ENCODE results near the gene NPC2. TPM values are rescaled to one million over a fixed set of nuclear protein-coding genes. Genes with fewer than 3 reads are reported as not detected.

NPC2 gene
- total and polyA plus RNA-seq, 9 of the 15 experiments (the other 6 are each of a cell fraction or from before 2014, with no cell fraction given): 16.6 to 74.1 (median 32.6) TPM

- ATAC-seq: no peak
- no peak overlapping the region for H3K9ac ChIP-seq (ENCODE audit: insufficient read depth in 1 of 2, low read depth in 2 of 2, low read length in 2 of 2)
- no peak overlapping the region for H3K4me3 ChIP-seq
- H4K20me1 ChIP-seq (replicated peaks; ENCODE audit: control insufficient read depth, insufficient read depth, low read length): no peaks in the 10 kb centered on the region
- no peaks in the 10 kb centered on the region for H3K36me3 ChIP-seq (ENCODE audit: control insufficient read depth, insufficient read depth, low read length)
- no peaks in the 10 kb centered on the region for H3K79me2 ChIP-seq (ENCODE audit: control insufficient read depth, insufficient read depth, low read length)
- H3K4me1 ChIP-seq (replicated peaks in 1 of 2; ENCODE audit: control insufficient read depth in 2 of 2, insufficient read depth in 2 of 2, low read length in 2 of 2): no peaks in the 10 kb centered on the region
- in situ Hi-C loops (cut with MboI): no loop called here
- no peaks in the 10 kb centered on the region for H3K9me1 ChIP-seq (ENCODE audit: control insufficient read depth, insufficient read depth, low read length)
- intact Hi-C loops (cut with micrococcal nuclease): no loop called here
- BruUV-seq (replicated peaks): no TSS peak
- DNase-seq (ENCODE audit: extremely low read depth in 1 of 4, low spot score in 3 of 4): no peak
- no peaks in the 10 kb centered on the region for H3K9me3 ChIP-seq (replicated peaks; ENCODE audit: control insufficient read depth, insufficient read depth, low read depth, low read length)
- TF ChIP-seq TCFL5 (CRISPR knock-in tag; conservative IDR thresholded peaks at IDR 0.05) (no peak), FIP1L1 (IDR thresholded peaks at IDR 0.05; ENCODE audit: low read depth, low read length, poor library complexity, severe bottlenecking) (no peak), GABPB2 (CRISPR knock-in tag; conservative IDR thresholded peaks at IDR 0.05) (no peak), TCF3 (CRISPR knock-in tag; IDR thresholded peaks at IDR 0.05) (no peak), KDM1A (IDR thresholded peaks at IDR 0.05) (no peak), ZKSCAN3 (CRISPR knock-in tag; IDR thresholded peaks at IDR 0.05) (no peak), ZNF384 (IDR thresholded peaks at IDR 0.05; ENCODE audit: low read depth, low read length) (no peak), ZNF146 (CRISPR knock-in tag; IDR thresholded peaks at IDR 0.05; ENCODE audit: unreplicated experiment) (no peak), SMAD2 (IDR thresholded peaks at IDR 0.05; ENCODE audit: low read depth, low read length) (no peak), JUNB (CRISPR knock-in tag; conservative IDR thresholded peaks at IDR 0.05) (no peak), NR2C2 (CRISPR knock-in tag; IDR thresholded peaks at IDR 0.05) (no peak), NR2C2 (tag; IDR thresholded peaks at IDR 0.05) (no peak), ZNF24 (IDR thresholded peaks at IDR 0.05) (no peak), FOXK1 (CRISPR knock-in tag; IDR thresholded peaks at IDR 0.05; ENCODE audit: borderline replicate concordance) (no peak), PHB (CRISPR knock-in tag; IDR thresholded peaks at IDR 0.05) (no peak)
- ChIA-PET POLR2A (no interaction called here), CTCF (ENCODE audit: low intra/inter-chr PET ratio) (no interaction called here)
- H3K27me3 ChIP-seq (ENCODE audit: control insufficient read depth in 2 of 2, insufficient read depth in 2 of 2, low read length in 2 of 2): peaks cover 0 to 11% of the 10 kb centered on the region in 2 experiments; a peak in 3 of 5 replicates
- no peak overlapping the region for H3K4me2 ChIP-seq (ENCODE audit: insufficient read depth, low read length)
- no peak for FAIRE-seq
- WGBS (ENCODE audit: insufficient coverage, low coverage, missing lambda C conversion rate): 8% methylated on average over 3 of the region's 3 CpGs
- no peak overlapping the region for H3K27ac ChIP-seq (ENCODE audit: extremely low read depth, low read depth, low read length)
- H2AFZ ChIP-seq (ENCODE audit: low read depth, low read length): no peak overlapping the region
These were observed 54.7 kb downstream of the NPC2 start for GRCh38 chr14:74438351-74438915.

All from K562 (cell line).